Adrenal gland (tissue), 12 donors: ENCODE data around the gene DTD1. TPM values are rescaled to one million over a fixed set of nuclear protein-coding genes. Genes with fewer than 3 reads are reported as not detected.

Experiments
- DNase-seq, 7 donors: peaks; one replicate each; pipeline ENCODE4 v3.0.0-alpha.2; 2019 to 2020
- H3K27ac ChIP-seq, 5 donors: fragments of 200-600 bp; sonication (generic) in 4 of 5; 1 replicate in 3 of 5; 2 replicates in 2 of 5; pipeline versions ENCODE4 v1.5.1 to v1.8.0; 2016 to 2020; ENCODE audit warnings: mild to moderate bottlenecking in 1 of 5
- H3K27me3 ChIP-seq: fragments of 200-600 bp; 2 replicates; pipeline ENCODE4 v1.8.0; 2021
- H3K36me3 ChIP-seq, 2 donors: fragments of 200-600 bp; replicated peaks in 1 of 2; 1 replicate in 1 of 2; 2 replicates in 1 of 2; pipeline versions ENCODE4 v1.5.1 to v1.8.0; 2018 to 2022
- H3K4me1 ChIP-seq, 2 donors: fragments of 200-600 bp; replicated peaks in 1 of 2; 1 replicate in 1 of 2; 2 replicates in 1 of 2; pipeline versions ENCODE4 v1.5.1 to v1.8.0; 2018 to 2021
- H3K4me3 ChIP-seq, 4 donors: fragments of 200-600 bp; sonication (generic) in 3 of 4; one replicate each; pipeline ENCODE4 v1.5.1; 2016 to 2018
- H3K9me3 ChIP-seq, 3 donors: fragments of 200-600 bp; sonication (generic) in 1 of 3; replicated peaks in 1 of 3; 1 replicate in 2 of 3; 2 replicates in 1 of 3; pipeline versions ENCODE4 v1.5.1 to v1.8.0; 2016 to 2021
- POLR2A ChIP-seq, 2 donors: fragments of 450-650 bp; IDR thresholded peaks; one replicate each; pipeline ENCODE4 v1.6.1; 2017; ENCODE audit warnings: antibody characterized with exemption in 2 of 2, mild to moderate bottlenecking in 2 of 2, moderate library complexity in 1 of 2
- WGBS, 4 donors: extraction: QIAGEN DNeasy Blood & Tissue Kit in 2 of 4; methylation state at CpG; one replicate each; pipeline versions ENCODE4 v1.1.5 to v1.1.7; 2013 to 2017; 5-methylcytosine and 5-hydroxymethylcytosine counted together
- intact Hi-C, 2 donors: fragments of 100-400 bp; cut with DNase I; formaldehyde crosslinking; loops; one replicate each; pipeline versions ENCODE4 v1.14.1 to v1.15.0; 2022 to 2023
- polyA plus RNA-seq, 3 donors: library from polyadenylated mRNA; stranded (reverse); fragments of 200-250 nt in 2 of 3; fragments of 350-450 nt in 1 of 3; fragmentation: Illumina TruSeq in 1 of 3; extraction: RNeasy Lipid Tissue Mini Kit (QIAGEN cat#74804) in 1 of 3; gene quantifications; one replicate each; pipeline ENCODE4 v1.2.3, GENCODE V29; 2013 to 2014
- total RNA-seq, 9 donors: library from RNA; depleted of rRNA in 4 of 9; stranded (reverse); fragments of >200 nt in 4 of 9; fragments of 120-200 nt in 1 of 9; fragmentation: NEBNext Ultra II Directional in 1 of 9; extraction: Animal tissue kit (Norgen Biotek cat#: 25700) in 1 of 9; gene quantifications; one replicate each; pipeline versions ENCODE4 v1.1.0 to v1.2.4, GENCODE V29; 2013 to 2023
- TF ChIP-seq, protein P1 (sequence below), 6 experiments: fragments of 450-650 bp in 4 of 6; fragments of 200-600 bp in 2 of 6; sonication (generic) in 1 of 6; IDR thresholded peaks; 1 replicate in 5 of 6; 2 replicates in 1 of 6; pipeline versions ENCODE4 v1.5.1 to v1.8.0; 2016 to 2021; ENCODE audit warnings: antibody characterized with exemption in 6 of 6, mild to moderate bottlenecking in 2 of 6, moderate library complexity in 1 of 6
- donor health status: healthy with polysubstance abuse.
- donor health status: Bipolar disorder and iron deficiency.
- donor health status: DM: yes; HTN: yes; CAD: no.
- donor health status: DM: no; HTN: no; CAD: no.
- donor health status: DM: no; HTN: no; CAD: no.
- donor health status: DM: yes; HTN: yes; CAD: no.

DTD1 gene
- total and polyA plus RNA-seq, 12 donors: 9.5 to 38.9 (median 32.9) TPM

DNA sequence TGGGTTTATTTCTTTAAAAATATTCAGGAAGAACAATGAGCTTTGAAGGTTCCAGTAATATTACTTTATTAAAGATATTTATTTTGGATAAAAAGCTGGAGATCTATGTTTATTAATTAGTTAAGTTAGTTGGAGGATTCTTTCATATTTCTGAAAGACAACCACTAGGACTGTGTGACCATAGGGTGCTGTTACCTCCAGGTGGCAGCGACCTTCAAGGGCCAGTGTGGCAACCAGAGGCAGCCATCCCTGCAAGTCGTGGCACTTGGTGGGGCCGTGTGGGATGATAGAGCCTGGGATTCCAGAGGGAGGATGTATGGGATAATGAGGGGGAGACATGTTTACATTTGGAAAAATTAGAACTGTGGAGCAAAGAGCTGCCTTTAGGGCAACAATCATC, 130.3 kb downstream of the DTD1 start:
- H3K27ac ChIP-seq: no peak overlapping the region
- no peak for DNase-seq
- no peaks in the 10 kb centered on the region for H3K36me3 ChIP-seq
- intact Hi-C loops: no loop called here
- TF ChIP-seq POLR2A (IDR thresholded peaks at IDR 0.05): no peak
- TF ChIP-seq, protein P1, sequence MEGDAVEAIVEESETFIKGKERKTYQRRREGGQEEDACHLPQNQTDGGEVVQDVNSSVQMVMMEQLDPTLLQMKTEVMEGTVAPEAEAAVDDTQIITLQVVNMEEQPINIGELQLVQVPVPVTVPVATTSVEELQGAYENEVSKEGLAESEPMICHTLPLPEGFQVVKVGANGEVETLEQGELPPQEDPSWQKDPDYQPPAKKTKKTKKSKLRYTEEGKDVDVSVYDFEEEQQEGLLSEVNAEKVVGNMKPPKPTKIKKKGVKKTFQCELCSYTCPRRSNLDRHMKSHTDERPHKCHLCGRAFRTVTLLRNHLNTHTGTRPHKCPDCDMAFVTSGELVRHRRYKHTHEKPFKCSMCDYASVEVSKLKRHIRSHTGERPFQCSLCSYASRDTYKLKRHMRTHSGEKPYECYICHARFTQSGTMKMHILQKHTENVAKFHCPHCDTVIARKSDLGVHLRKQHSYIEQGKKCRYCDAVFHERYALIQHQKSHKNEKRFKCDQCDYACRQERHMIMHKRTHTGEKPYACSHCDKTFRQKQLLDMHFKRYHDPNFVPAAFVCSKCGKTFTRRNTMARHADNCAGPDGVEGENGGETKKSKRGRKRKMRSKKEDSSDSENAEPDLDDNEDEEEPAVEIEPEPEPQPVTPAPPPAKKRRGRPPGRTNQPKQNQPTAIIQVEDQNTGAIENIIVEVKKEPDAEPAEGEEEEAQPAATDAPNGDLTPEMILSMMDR (IDR thresholded peaks at IDR 0.05): no peak
- no peak overlapping the region for H3K4me3 ChIP-seq
- no peaks in the 10 kb centered on the region for H3K9me3 ChIP-seq
- 73 to 84% (median 79%) methylated on average over 3 of the region's 3 CpGs for WGBS, 4 donors
- no peaks in the 10 kb centered on the region for H3K27me3 ChIP-seq
- H3K4me1 ChIP-seq: no peaks in the 10 kb centered on the region

DNA sequence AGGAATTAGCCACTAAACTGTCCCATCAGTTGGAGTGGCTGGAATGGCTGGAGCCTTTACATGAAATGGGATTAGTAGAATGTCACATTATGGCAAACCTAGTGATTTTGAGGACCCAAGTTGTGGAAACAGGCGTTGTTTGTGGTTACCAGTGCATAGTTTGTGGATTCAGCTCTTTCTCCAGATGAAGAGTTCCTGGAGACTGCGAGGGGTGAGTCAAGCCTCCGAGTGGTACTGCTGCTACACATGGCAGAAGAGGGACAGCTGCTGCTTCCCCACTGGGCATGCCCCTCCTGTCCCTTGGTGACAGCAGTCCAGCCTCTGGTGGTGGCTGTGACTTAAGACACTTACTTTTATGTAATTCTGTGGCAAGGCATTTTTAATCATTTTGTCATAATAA, 131.6 kb downstream of the DTD1 start:
- no peak overlapping the region for H3K27ac ChIP-seq
- no peaks in the 10 kb centered on the region for H3K9me3 ChIP-seq
- H3K4me3 ChIP-seq: no peak overlapping the region
- no peak for DNase-seq
- H3K4me1 ChIP-seq: no peaks in the 10 kb centered on the region
- H3K36me3 ChIP-seq: no peaks in the 10 kb centered on the region
- intact Hi-C loops: no loop called here
- TF ChIP-seq, protein P1 (IDR thresholded peaks at IDR 0.05): no peak
- no peaks in the 10 kb centered on the region for H3K27me3 ChIP-seq
- 91 to 100% (median 93%) methylated on average over 2 to 3 of the region's 3 CpGs for whole genome bisulfite sequencing, 4 donors

DNA sequence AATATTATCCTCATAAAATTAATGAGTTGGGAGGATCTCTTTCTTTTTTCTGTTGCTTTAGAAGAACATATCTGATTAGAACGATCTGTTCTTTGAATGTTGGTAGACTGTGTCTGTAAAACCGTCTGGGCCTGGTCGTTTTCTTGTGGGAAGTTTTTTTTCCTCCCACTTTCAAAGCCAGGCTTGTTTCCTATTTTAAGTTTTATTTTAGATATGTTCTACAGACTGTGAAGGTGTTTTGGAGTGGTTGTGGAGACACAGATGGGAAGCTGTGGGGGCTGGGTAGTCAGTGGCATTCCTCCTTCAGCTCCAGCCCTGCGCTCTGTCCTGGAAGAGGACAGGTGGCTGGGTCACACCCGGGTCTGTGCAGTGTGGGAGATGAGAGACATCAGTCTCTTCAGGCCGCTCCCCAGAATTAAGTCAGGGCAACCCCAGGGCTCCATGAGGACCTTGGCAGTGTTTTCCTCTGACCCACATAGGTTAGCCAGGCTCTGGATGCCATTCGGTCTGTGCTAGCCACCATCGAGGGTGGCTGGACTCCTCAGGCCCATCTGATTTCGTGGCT, 133.8 kb downstream of the DTD1 start:
- Histone ChIP-seq H3K27ac (no peak overlapping the region), H3K4me1 (no peaks in the 10 kb centered on the region), H3K4me3 (no peak overlapping the region), H3K9me3 (no peaks in the 10 kb centered on the region), H3K36me3 (no peaks in the 10 kb centered on the region), H3K27me3 (no peaks in the 10 kb centered on the region)
- no peak for DNase-seq
- 87 to 88% (median 87%) methylated on average over 9 of the region's 9 CpGs for WGBS, 4 donors
- no peak for TF ChIP-seq POLR2A (IDR thresholded peaks at IDR 0.05)
- TF ChIP-seq, protein P1 (IDR thresholded peaks at IDR 0.05): no peak
- intact Hi-C loops: no loop called here

DNA sequence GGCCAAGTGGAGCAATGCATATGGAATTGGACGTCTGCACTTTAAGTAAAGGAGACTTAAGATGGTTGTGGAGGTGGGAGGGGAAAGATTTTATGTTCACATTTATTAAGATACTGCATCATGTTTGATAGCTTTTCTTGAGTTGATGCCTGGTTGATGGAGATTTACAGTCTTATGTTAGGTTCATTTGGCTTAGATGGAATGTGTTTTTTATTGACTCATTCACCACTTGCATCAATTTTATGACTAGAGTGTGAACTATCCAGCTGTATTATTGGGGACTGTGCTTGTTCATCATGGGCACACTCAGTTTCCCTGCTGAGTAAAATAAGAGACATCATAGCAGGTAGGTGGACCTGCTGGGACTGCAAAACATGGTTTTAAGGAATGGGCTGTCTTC, 134.5 kb downstream of the DTD1 start:
- Histone ChIP-seq H3K9me3 (no peaks in the 10 kb centered on the region), H3K4me3 (no peak overlapping the region), H3K27ac (no peak overlapping the region), H3K36me3 (no peaks in the 10 kb centered on the region), H3K4me1 (no peaks in the 10 kb centered on the region), H3K27me3 (no peaks in the 10 kb centered on the region)
- WGBS, 4 donors: 76 to 89% (median 86%) methylated on average over 1 of the region's 1 CpG
- TF ChIP-seq POLR2A (IDR thresholded peaks at IDR 0.05): no peak
- TF ChIP-seq, protein P1 (IDR thresholded peaks at IDR 0.05): no peak
- intact Hi-C loops: no loop called here
- no peak for DNase-seq
